GM23338 (cell line): Measurements from ENCODE around the gene JPH4. TPM values are rescaled to one million over a fixed set of nuclear protein-coding genes. Genes with fewer than 3 reads are reported as not detected.

Experiments
- ATAC-seq: fragments of 200-7000 bp; cut with Tn5 transposase; 3 replicates; pipeline ENCODE4 v1.9.1; 2020
- DNase-seq: peaks from one replicate; pipeline ENCODE4 v3.0.0-alpha.2; 2015; ENCODE audit warnings: low spot score
- H2AFZ ChIP-seq: fragments of 200-600 bp; sonication (generic); 2 replicates; pipeline ENCODE4 v1.8.0; 2016; ENCODE audit warnings: antibody characterized with exemption, mild to moderate bottlenecking, moderate library complexity
- H3F3A ChIP-seq: fragments of 200-600 bp; sonication (generic); replicated peaks from 2 replicates; pipeline ENCODE4 v1.8.0; 2017; ENCODE audit warnings: antibody characterized with exemption, mixed run types, low read depth
- H3K27ac ChIP-seq: fragments of 200-600 bp; sonication (generic); 2 replicates; pipeline ENCODE4 v1.6.1; 2016; ENCODE audit warnings: low read depth
- H3K27me3 ChIP-seq: fragments of 200-600 bp; sonication (generic); 2 replicates; pipeline ENCODE4 v1.8.0; 2016; ENCODE audit warnings: mild to moderate bottlenecking, mixed run types, moderate library complexity; ENCODE audit not compliant: insufficient read depth
- H3K36me3 ChIP-seq: fragments of 200-600 bp; sonication (generic); 2 replicates; pipeline ENCODE4 v1.8.0; 2016; ENCODE audit warnings: mild to moderate bottlenecking; ENCODE audit not compliant: insufficient read depth
- H3K4me1 ChIP-seq: fragments of 200-600 bp; sonication (generic); 2 replicates; pipeline ENCODE4 v1.8.0; 2016; ENCODE audit warnings: mild to moderate bottlenecking, moderate library complexity; ENCODE audit not compliant: insufficient read depth
- H3K4me2 ChIP-seq: fragments of 200-600 bp; sonication (generic); 2 replicates; pipeline ENCODE4 v1.7.1; 2017; ENCODE audit warnings: mixed run types
- H3K4me3 ChIP-seq: fragments of 200-600 bp; sonication (generic); 2 replicates; pipeline ENCODE4 v1.6.1; 2016; ENCODE audit warnings: mixed run types
- H3K79me2 ChIP-seq: fragments of 200-600 bp; sonication (generic); replicated peaks from 2 replicates; pipeline ENCODE4 v1.8.0; 2017; ENCODE audit warnings: mild to moderate bottlenecking; ENCODE audit not compliant: insufficient read depth
- H3K9me2 ChIP-seq: fragments of 200-600 bp; sonication (generic); 2 replicates; pipeline ENCODE4 v1.8.0; 2017; ENCODE audit not compliant: insufficient read depth
- H4K20me1 ChIP-seq: fragments of 200-600 bp; sonication (generic); replicated peaks from 2 replicates; pipeline ENCODE4 v1.8.0; 2017; ENCODE audit warnings: mild to moderate bottlenecking; ENCODE audit not compliant: insufficient read depth
- H3K27ac Mint-ChIP-seq: 2 replicates; pipeline ENCODE4 v1.8.0; 2020; ENCODE audit warnings: inconsistent platforms, mild to moderate bottlenecking, moderate library complexity, mixed read lengths
- H3K27me3 Mint-ChIP-seq: 3 replicates; pipeline ENCODE4 v1.8.0; 2022; ENCODE audit warnings: low read depth, mild to moderate bottlenecking, moderate library complexity, mixed read lengths, inconsistent platforms; ENCODE audit not compliant: insufficient read depth, poor library complexity
- H3K36me3 Mint-ChIP-seq: 3 replicates; pipeline ENCODE4 v1.8.0; 2021; ENCODE audit warnings: low read depth, mild to moderate bottlenecking, inconsistent platforms, moderate library complexity, mixed read lengths
- H3K4me1 Mint-ChIP-seq: 3 replicates; pipeline ENCODE4 v1.8.0; 2020; ENCODE audit warnings: mild to moderate bottlenecking, inconsistent platforms, mixed read lengths
- H3K4me3 Mint-ChIP-seq: 3 replicates; pipeline ENCODE4 v1.8.0; 2021; ENCODE audit warnings: moderate library complexity, mild to moderate bottlenecking, inconsistent platforms, mixed read lengths
- H3K9me3 Mint-ChIP-seq: 3 replicates; pipeline ENCODE4 v1.8.0; 2020; ENCODE audit warnings: moderate library complexity, mild to moderate bottlenecking, inconsistent platforms, mixed read lengths
- CTCF ChIP-seq, 2 experiments: fragments of 200-600 bp in 1 of 2; sonication (generic) in 1 of 2; conservative IDR thresholded peaks; 2 replicates each; pipeline versions ENCODE4 v1.5.1 to v1.6.1; 2016 to 2017; ENCODE audit warnings: antibody characterized with exemption in 2 of 2, low read depth in 2 of 2, mild to moderate bottlenecking in 2 of 2, moderate library complexity in 1 of 2
- ETS1 ChIP-seq: IDR thresholded peaks from 2 replicates; pipeline ENCODE4 v1.6.1; 2016; ENCODE audit warnings: antibody characterized with exemption
- EZH2 ChIP-seq: fragments of 200-600 bp; sonication (generic); IDR thresholded peaks from one replicate; pipeline ENCODE4 v1.8.0; 2017; ENCODE audit warnings: antibody characterized with exemption, mild to moderate bottlenecking, low read depth; ENCODE audit not compliant: unreplicated experiment
- EZH2phosphoT487 ChIP-seq: fragments of 200-600 bp; sonication (generic); IDR thresholded peaks from one replicate; pipeline ENCODE4 v1.8.1; 2018; ENCODE audit warnings: antibody characterized with exemption; ENCODE audit not compliant: unreplicated experiment
- NANOG ChIP-seq: IDR thresholded peaks from 2 replicates; pipeline ENCODE4 v1.6.1; 2016; ENCODE audit warnings: antibody characterized with exemption, borderline replicate concordance
- POLR2AphosphoS5 ChIP-seq: IDR thresholded peaks from 2 replicates; pipeline ENCODE4 v1.6.1; 2016; ENCODE audit warnings: antibody characterized with exemption, low read depth
- REST ChIP-seq: IDR thresholded peaks from one replicate; pipeline ENCODE4 v1.6.1; 2018; ENCODE audit warnings: antibody characterized with exemption; ENCODE audit not compliant: unreplicated experiment
- STAT1 ChIP-seq: IDR thresholded peaks from one replicate; pipeline ENCODE4 v1.6.1; 2016; ENCODE audit warnings: antibody characterized with exemption; ENCODE audit not compliant: unreplicated experiment
- ZNF114 ChIP-seq: fragments of 250-450 bp; sonication (Bioruptor Pico); IDR thresholded peaks from 2 replicates; pipeline ENCODE4 v1.5.0; 2020; ENCODE audit warnings: mild to moderate bottlenecking, moderate library complexity
- ZNF331 ChIP-seq: fragments of 250-450 bp; sonication (Bioruptor Pico); IDR thresholded peaks from 2 replicates; pipeline ENCODE4 v1.5.0; 2020; ENCODE audit warnings: low read depth, mild to moderate bottlenecking, moderate library complexity
- ZNF462 ChIP-seq: fragments of 250-450 bp; sonication (Bioruptor Pico); IDR thresholded peaks from 2 replicates; pipeline ENCODE4 v1.5.0; 2020; ENCODE audit warnings: mild to moderate bottlenecking, moderate library complexity
- polyA plus RNA-seq: library from polyadenylated mRNA; unstranded; fragments of >200 nt; fragmentation: Nextera tagmentation; extraction: Ambion mirVana; gene quantifications from 2 replicates; pipeline ENCODE4 v1.2.1, GENCODE V29; 2016
- total RNA-seq: library from RNA; depleted of rRNA; stranded (reverse); fragments of >200 nt; shearing (Covaris generic); gene quantifications from 2 replicates; pipeline ENCODE4 v1.2.3, GENCODE V29; 2014

JPH4 gene
- total and polyA plus RNA-seq, 2 experiments from 2014 or later: 11.0 to 29.9 TPM

- Histone ChIP-seq H3K4me2 (peak within 1 kb of the TSS; percentile 86), H3F3A (peaks cover 15% of the 10 kb centered on the region), H3K9me2 (no peaks in the 10 kb centered on the region), H3K27ac (peak within 1 kb of the TSS; percentile 91), H3K4me1 (peaks cover 31% of the 10 kb centered on the region), H3K27me3 (no peaks in the 10 kb centered on the region), H3K4me3 (peak within 1 kb of the TSS; percentile 80), H3K79me2 (no peaks in the 10 kb centered on the region), H3K36me3 (no peaks in the 10 kb centered on the region), H4K20me1 (no peaks in the 10 kb centered on the region), H2AFZ (peak within 1 kb of the TSS; percentile 44; the same call in 1 of the 2 replicates)
- peak; percentile 79 for ATAC-seq
- Mint-ChIP-seq H3K4me3 (peak within 1 kb of the TSS; percentile 96), H3K27me3 (peaks cover 39% of the 10 kb centered on the region), H3K4me1 (peaks cover 37% of the 10 kb centered on the region), H3K9me3 (peaks cover 4% of the 10 kb centered on the region; the same call in 1 of the 3 replicates), H3K36me3 (peaks cover 29% of the 10 kb centered on the region), H3K27ac (peak within 1 kb of the TSS; percentile 90)
- peak; percentile 94 for DNase-seq
- TF ChIP-seq STAT1 (no peak), NANOG (no peak), ZNF462 (CRISPR knock-in tag) (no peak), POLR2AphosphoS5 (peak; percentile 96), EZH2phosphoT487 (no peak), CTCF (conservative IDR thresholded peaks at IDR 0.05; ENCODE audit: low read depth in 2 of 2) (no peak), ZNF114 (no peak), REST (no peak), ETS1 (peak; percentile 44; the same call in 1 of the 2 replicates), ZNF331 (CRISPR knock-in tag) (no peak), EZH2 (no peak)
Measured at GRCh38 chr14:23567186-23568020, 11.2 kb downstream of the JPH4 start, which contains the start of gene AP1G2. Gene AP1G2 (minus strand): TSS chr14:23567791. CDS start chr14:23567314, 477 bp downstream.
